ENCODE data around the gene SH3TC1.

The SH3TC1 gene

DNA sequence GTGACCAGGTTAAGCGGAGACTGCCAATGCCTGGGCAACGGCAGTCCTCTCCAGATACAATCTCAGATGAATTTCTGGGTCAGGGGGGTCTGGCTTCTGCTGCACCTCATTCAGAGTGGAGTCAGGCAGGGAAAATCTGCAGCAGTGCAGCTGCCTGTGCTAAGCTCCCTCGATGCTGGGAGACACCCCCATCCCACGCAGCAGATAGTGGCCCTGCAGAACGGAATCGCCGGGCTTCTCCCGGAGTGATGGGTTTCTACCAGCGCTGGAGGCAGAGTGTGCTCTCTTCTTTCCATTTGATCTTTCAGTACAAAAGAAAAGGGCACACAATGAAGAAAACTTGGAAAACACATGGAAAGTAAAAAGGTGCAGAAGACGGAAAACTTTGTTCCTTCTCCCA is 45.6 kb upstream of the SH3TC1 start:
- TF ChIP-seq ZFX (IDR thresholded peaks at IDR 0.05) = no peak
- TF ChIP-seq, protein P1, sequence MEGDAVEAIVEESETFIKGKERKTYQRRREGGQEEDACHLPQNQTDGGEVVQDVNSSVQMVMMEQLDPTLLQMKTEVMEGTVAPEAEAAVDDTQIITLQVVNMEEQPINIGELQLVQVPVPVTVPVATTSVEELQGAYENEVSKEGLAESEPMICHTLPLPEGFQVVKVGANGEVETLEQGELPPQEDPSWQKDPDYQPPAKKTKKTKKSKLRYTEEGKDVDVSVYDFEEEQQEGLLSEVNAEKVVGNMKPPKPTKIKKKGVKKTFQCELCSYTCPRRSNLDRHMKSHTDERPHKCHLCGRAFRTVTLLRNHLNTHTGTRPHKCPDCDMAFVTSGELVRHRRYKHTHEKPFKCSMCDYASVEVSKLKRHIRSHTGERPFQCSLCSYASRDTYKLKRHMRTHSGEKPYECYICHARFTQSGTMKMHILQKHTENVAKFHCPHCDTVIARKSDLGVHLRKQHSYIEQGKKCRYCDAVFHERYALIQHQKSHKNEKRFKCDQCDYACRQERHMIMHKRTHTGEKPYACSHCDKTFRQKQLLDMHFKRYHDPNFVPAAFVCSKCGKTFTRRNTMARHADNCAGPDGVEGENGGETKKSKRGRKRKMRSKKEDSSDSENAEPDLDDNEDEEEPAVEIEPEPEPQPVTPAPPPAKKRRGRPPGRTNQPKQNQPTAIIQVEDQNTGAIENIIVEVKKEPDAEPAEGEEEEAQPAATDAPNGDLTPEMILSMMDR (conservative IDR thresholded peaks at IDR 0.05) = no peak
- H3K27ac ChIP-seq = no peak overlapping the region

DNA sequence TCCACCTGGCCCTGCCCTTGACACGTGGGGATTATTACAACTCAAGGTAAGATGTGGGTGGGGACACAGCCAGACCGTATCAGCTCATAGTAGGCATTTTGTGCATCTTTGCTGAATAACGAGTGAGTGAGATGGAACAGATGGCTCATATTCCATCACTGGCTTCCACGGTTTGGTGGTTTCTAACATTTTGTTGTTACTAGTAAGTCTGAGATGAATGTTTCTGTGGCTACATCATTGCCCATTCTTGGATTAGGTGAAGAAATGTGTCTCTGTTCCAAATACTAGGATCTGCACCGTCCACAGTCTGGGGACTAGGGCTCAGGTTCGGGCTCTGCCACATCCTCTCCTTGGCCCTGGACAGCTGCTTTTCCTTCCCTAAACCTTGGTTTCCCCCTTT is 44.0 kb upstream of the SH3TC1 start:
- TF ChIP-seq, protein P1 (conservative IDR thresholded peaks at IDR 0.05) = no peak
- no peak for TF ChIP-seq ZFX (IDR thresholded peaks at IDR 0.05)
- no peak overlapping the region for H3K27ac ChIP-seq

DNA sequence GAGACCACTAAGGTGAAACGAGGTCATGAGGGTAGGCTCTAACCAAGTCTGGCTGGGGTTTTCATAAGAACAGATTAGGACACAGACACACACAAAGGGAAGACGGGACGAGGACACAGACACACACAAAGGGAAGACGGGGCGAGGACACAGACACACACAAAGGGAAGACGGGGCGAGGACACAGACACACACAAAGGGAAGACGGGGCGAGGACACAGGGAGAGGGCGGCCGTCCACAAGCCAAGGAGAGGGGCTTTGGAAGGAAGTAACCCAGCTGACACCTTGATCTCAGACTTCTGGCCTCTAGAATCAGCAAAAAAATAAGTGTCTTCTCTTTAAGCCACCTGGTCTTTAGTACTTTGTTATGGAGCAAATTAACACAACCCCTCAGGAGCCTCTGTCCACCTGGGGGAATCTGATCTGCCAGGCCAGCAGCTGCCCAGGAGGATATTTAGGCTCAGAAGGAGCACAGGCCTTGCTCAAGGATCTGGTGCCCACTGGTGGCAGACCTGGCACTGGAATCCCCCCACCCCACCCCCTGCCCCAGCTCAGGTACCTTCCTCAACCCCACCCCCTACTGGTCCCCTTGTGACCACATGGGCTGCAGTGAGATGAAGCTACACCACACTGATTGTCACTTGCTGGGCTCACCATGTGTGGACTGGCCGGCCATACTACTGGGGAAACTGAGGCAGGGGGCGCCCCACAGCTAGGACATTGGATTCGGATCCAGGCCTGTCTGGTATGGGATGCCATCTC is 43.2 kb upstream of the SH3TC1 start:
- H3K27ac ChIP-seq = no peak overlapping the region
- TF ChIP-seq, protein P1 (conservative IDR thresholded peaks at IDR 0.05) = no peak
- no peak for TF ChIP-seq ZFX (IDR thresholded peaks at IDR 0.05)

DNA sequence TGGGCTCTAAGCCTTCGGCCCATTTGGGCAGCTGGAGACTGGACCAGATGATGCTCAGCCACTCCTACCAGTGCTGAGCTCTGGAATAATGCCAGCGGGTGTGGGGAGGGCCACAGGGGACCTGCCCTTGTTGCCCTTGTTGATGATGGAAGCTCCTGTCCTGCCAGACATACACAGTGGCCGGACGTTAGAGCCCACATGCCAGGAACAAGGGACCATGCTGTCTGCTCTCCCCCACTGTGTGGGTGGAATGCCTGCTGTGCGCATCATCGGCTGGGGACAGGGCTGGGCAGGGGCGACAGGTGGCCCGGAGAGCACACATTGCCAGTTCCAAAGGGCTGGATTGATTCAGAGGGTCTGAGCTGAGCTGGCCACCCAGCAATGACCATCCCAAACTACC is 42.5 kb upstream of the SH3TC1 start:
- H3K27ac ChIP-seq = no peak overlapping the region
- TF ChIP-seq, protein P1 (conservative IDR thresholded peaks at IDR 0.05) = no peak
- TF ChIP-seq ZFX (IDR thresholded peaks at IDR 0.05) = no peak

DNA sequence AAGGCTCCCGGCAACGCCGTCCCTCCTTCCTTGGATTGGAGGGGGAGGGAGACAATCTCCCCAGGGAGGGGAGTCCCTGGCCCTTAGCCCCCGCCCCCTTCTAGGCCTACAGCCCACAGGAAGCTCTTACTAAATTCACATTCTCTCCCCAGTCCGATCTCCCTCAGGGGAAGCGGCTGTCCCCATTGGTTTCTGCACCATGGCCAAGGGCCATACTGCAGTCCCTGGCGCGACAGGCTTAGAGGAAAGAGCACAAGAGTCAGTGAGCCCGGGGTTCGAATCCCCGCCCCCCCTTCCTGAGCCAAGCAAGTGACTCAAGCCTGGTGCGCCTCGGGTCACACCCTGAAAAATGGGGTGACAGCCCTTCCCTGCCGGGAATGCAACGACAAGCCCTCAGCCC is 41.6 kb upstream of the SH3TC1 start:
- TF ChIP-seq, protein P1 (conservative IDR thresholded peaks at IDR 0.05) = no peak
- TF ChIP-seq ZFX (IDR thresholded peaks at IDR 0.05) = no peak
- no peak overlapping the region for H3K27ac ChIP-seq

DNA sequence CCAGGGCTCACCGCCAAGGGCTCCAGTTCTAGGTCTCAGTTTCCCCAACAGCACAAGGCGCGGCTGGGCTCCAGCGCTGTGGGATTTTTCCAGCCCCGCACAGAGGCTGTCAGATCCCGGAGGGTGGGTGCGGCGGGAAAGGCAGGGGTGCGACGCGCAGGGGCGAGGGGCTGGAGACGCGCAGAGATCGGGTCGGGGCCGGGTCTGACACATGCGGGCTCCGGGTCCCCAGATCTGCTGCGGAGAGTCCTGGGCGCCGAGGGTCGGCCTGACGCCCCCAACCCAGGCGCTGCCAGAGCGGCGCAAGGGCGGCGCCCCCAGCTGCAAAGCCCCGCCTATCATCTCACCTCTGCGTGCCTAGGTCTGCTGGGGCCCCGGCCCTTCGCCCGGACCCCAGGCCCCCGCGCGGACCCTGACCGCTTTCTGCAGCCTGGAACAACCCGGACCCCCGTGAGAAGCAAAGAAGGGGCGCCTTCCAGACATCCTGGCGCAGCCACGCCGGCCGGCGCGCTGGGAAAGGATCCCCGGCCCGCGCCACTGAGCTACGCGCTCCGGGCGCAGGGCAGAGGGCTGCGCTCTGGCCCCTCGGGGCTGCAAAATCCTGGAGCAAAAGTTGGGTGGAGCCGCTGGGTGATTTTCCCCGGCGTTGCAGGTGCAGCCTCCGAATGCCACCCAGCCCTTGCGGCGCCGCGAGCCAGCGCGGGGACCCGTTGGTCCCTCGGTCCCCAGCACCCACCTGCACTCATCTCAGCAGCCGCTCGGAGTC is 41.0 kb upstream of the SH3TC1 start:
- TF ChIP-seq, protein P1 (conservative IDR thresholded peaks at IDR 0.05) = no peak
- no peak for TF ChIP-seq ZFX (IDR thresholded peaks at IDR 0.05)
- no peak overlapping the region; the same call in 1 of the 2 replicates for H3K27ac ChIP-seq

Measured in C4-2B (cell line).